ENCODE data around the gene OOEP.
A peak's percentile ranks its signal among the peaks of the same experiment; 100 is the strongest.
"Not testable (repeated sequence)": the region's sequence is repeated elsewhere in the genome, so short reads cannot be mapped to it uniquely, and the experiment has no call there.

OOEP gene

GRCh38 chr6:73369563-73369962, at the start of gene OOEP:
TSS of gene OOEP (minus strand) at chr6:73369897. CDS start at chr6:73369792, 105 bp downstream.
- DNase-seq: no peak

- DNase-seq: peak; percentile 21
These were observed 48.5 kb upstream of the OOEP start for GRCh38 chr6:73418081-73418741.

GRCh38 chr6:73413102-73413501, 43.4 kb upstream of the OOEP start:
- no peak for DNase-seq

- peak; percentile 24 for DNase-seq
These were observed 39.7 kb upstream of the OOEP start for GRCh38 chr6:73409395-73409794.

GRCh38 chr6:73400656-73401055, 31.0 kb upstream of the OOEP start:
- no peak for DNase-seq

- DNase-seq: no peak
These were observed 26.2 kb upstream of the OOEP start for GRCh38 chr6:73395875-73396274.

- DNase-seq: peak; percentile 54
These were observed 25.1 kb upstream of the OOEP start, which contains the start of gene DDX43 for GRCh38 chr6:73394577-73395354. TSS of gene DDX43 (plus strand) at chr6:73394828. CDS start at chr6:73394906, 78 bp downstream.

GRCh38 chr6:73393278-73393677, 23.6 kb upstream of the OOEP start:
- DNase-seq: no peak

- DNase-seq: not testable (repeated sequence)
These were observed 22.5 kb upstream of the OOEP start for GRCh38 chr6:73392188-73392587.

GRCh38 chr6:73391675-73392074, 22.0 kb upstream of the OOEP start:
- DNase-seq: no peak

- DNase-seq: no peak
These were observed 20.2 kb upstream of the OOEP start for GRCh38 chr6:73389854-73390253.

- peak; percentile 81 for DNase-seq
These were observed 19.3 kb upstream of the OOEP start for GRCh38 chr6:73388800-73389512.

GRCh38 chr6:73388433-73388799, 18.7 kb upstream of the OOEP start:
- no peak for DNase-seq

GRCh38 chr6:73382462-73383113, 12.9 kb upstream of the OOEP start:
- no peak for DNase-seq

- not testable (repeated sequence) for DNase-seq
These were observed 11.8 kb upstream of the OOEP start for GRCh38 chr6:73381531-73381930.

GRCh38 chr6:73377225-73377624, 7.5 kb upstream of the OOEP start:
- no peak for DNase-seq

- no peak for DNase-seq
These were observed 5.5 kb upstream of the OOEP start for GRCh38 chr6:73375216-73375615.

GRCh38 chr6:73372516-73372915, 2.8 kb upstream of the OOEP start:
- DNase-seq: no peak

- DNase-seq: no peak
These were observed 2.3 kb upstream of the OOEP start for GRCh38 chr6:73371984-73372383.

GRCh38 chr6:73369157-73369556, 540 bp downstream of the OOEP start:
- no peak for DNase-seq

- DNase-seq: no peak
These were observed 1.0 kb downstream of the OOEP start for GRCh38 chr6:73368675-73369074.

- no peak for DNase-seq
These were observed 1.8 kb downstream of the OOEP start for GRCh38 chr6:73367761-73368355.

- no peak for DNase-seq
These were observed 5.1 kb downstream of the OOEP start for GRCh38 chr6:73364549-73364948.

Measured in hematopoietic multipotent progenitor cell treated with erythropoietin and hydrocortisone succinate and interleukin-3 and kit ligand, for 6 days (in vitro differentiated cells).